Pancreas (tissue), 10 donors: ENCODE measurements around the gene ETFRF1. TPM values are rescaled to one million over a fixed set of nuclear protein-coding genes. Genes with fewer than 3 reads are reported as not detected.

ENCODE experiments used
- ATAC-seq, 4 donors: fragments of 200-7000 bp; cut with Tn5 transposase; one replicate each; pipeline versions ENCODE4 v1.8.0 to v1.9.1; 2020; ENCODE audit warnings: mild to moderate bottlenecking in 4 of 4, moderate library complexity in 4 of 4
- DNase-seq, 6 donors: peaks; one replicate each; pipeline ENCODE4 v3.0.0-alpha.2; 2020
- FAIRE-seq: peaks from 2 replicates; lab custom pipeline; 2012; peaks lifted over from hg19 to GRCh38; lab: Jason Lieb, UNC
- H3K27ac ChIP-seq, 4 donors: fragments of 200-600 bp; sonication (generic); 1 replicate in 3 of 4; 2 replicates in 1 of 4; pipeline versions ENCODE4 v1.5.0 to v1.8.0; 2020
- H3K27me3 ChIP-seq, 4 donors: fragments of 200-600 bp; one replicate each; pipeline ENCODE4 v1.8.0; 2021
- H3K36me3 ChIP-seq, 3 donors: fragments of 200-600 bp; sonication (generic) in 1 of 3; one replicate each; pipeline versions ENCODE4 v1.5.0 to v1.8.0; 2020 to 2021
- H3K4me1 ChIP-seq, 3 donors: fragments of 200-600 bp; one replicate each; pipeline ENCODE4 v1.8.0; 2021
- H3K4me3 ChIP-seq, 4 donors: fragments of 200-600 bp; sonication (generic) in 2 of 4; one replicate each; pipeline versions ENCODE4 v1.5.0 to v1.8.0; 2020 to 2021
- H3K9me3 ChIP-seq, 4 donors: fragments of 200-600 bp; one replicate each; pipeline ENCODE4 v1.8.0; 2021
- WGBS, 2 donors: extraction: QIAGEN DNeasy Blood & Tissue Kit; methylation state at CpG; one replicate each; pipeline ENCODE4 v1.1.7; 2013; 5-methylcytosine and 5-hydroxymethylcytosine counted together
- intact Hi-C, 3 donors: fragments of 100-400 bp; cut with DNase I; formaldehyde crosslinking; loops; one replicate each; pipeline versions ENCODE4 v1.11.1 to v1.14.2; 2022
- polyA plus RNA-seq, 2 donors: library from polyadenylated mRNA; stranded (reverse); fragments of 200-250 nt; gene quantifications; one replicate each; pipeline ENCODE4 v1.2.3, GENCODE V29; 2013
- total RNA-seq, 6 donors: library from RNA; stranded (reverse); fragmentation: NEBNext Ultra II Directional in 4 of 6; extraction: Animal tissue kit (Norgen Biotek cat#: 25700) in 4 of 6; gene quantifications; one replicate each; pipeline versions ENCODE4 v1.2.1 to v1.2.4, GENCODE V29; 2021 to 2023
- TF ChIP-seq, protein P1 (sequence below), 4 donors: fragments of 200-600 bp; sonication (generic) in 3 of 4; IDR thresholded peaks; one replicate each; pipeline versions ENCODE4 v1.5.0 to v1.8.0; 2021; ENCODE audit warnings: antibody characterized with exemption in 4 of 4
- donor health status: healthy with polysubstance abuse.
- donor health status: DM: no; HTN: no; CAD: no; lungs with moderate emphysema.
- donor health status: DM: no; HTN: no; CAD: no.
- donor health status: control.
- donor health status: control.
- donor health status: Bipolar disorder and iron deficiency.
- donor health status: DM: yes; HTN: yes; CAD: no.
- donor health status: DM: no; HTN: no; CAD: no.
- donor health status: DM: no; HTN: no; CAD: no.
- donor health status: DM: yes; HTN: yes; CAD: no.

Gene ETFRF1
- total and polyA plus RNA-seq, 8 donors, result 8.3 to 26.1 (median 9.8) TPM

DNA sequence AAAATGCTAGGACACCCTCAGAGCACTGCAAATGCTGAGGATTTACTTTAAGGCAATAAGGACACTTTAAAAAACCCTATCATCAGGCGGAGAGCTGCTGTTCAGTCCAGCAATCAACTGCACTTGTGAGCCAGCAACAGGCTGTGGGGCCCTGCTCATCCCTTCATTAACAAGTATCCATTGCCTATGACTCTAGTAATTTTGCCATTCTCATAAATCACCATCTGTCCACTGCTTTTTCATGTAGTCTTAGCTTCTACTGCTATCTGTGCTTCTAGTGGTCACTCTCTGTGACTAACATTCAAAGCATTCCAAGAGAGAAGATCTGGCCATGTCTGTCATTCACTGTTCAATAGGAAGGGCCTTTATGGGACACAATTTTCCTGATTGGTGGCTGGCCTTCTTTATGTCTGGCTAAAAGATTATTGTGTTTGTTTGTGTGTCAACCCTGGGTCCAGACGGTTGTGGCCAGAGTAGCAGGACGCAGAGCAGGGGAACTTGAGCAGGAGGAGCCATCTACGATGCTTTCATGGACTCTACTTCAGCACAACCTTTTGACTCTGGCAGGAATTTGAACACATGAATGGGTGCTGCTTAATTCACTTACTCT, 59.3 kb downstream of the ETFRF1 start:
- Histone ChIP-seq H3K27ac (no peak overlapping the region), H3K4me3 (no peak overlapping the region), H3K4me1 (peaks cover 27 to 42% (median 41%) of the 10 kb centered on the region in 3 donors), H3K36me3 (no peaks in the 10 kb centered on the region), H3K27me3 (no peaks in the 10 kb centered on the region), H3K9me3 (no peaks in the 10 kb centered on the region)
- FAIRE-seq (no peak), DNase-seq (no peak), ATAC-seq (no peak)
- 61 to 66% methylated on average over 4 of the region's 4 CpGs for WGBS, 2 donors
- TF ChIP-seq, protein P1, sequence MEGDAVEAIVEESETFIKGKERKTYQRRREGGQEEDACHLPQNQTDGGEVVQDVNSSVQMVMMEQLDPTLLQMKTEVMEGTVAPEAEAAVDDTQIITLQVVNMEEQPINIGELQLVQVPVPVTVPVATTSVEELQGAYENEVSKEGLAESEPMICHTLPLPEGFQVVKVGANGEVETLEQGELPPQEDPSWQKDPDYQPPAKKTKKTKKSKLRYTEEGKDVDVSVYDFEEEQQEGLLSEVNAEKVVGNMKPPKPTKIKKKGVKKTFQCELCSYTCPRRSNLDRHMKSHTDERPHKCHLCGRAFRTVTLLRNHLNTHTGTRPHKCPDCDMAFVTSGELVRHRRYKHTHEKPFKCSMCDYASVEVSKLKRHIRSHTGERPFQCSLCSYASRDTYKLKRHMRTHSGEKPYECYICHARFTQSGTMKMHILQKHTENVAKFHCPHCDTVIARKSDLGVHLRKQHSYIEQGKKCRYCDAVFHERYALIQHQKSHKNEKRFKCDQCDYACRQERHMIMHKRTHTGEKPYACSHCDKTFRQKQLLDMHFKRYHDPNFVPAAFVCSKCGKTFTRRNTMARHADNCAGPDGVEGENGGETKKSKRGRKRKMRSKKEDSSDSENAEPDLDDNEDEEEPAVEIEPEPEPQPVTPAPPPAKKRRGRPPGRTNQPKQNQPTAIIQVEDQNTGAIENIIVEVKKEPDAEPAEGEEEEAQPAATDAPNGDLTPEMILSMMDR (IDR thresholded peaks at IDR 0.05), result no peak
- intact Hi-C loops, result loop anchor here in 1 of 3 donors (5.0 kb wide), 1 partner anchor 78 kb away; no protein-coding TSS in a partner anchor

Other genes starting within 250 kb of the ETFRF1 start
- 100 to 1,000 TPM in 1 of 6 donors, 10 to 100 TPM in 5; 54.4 to 121 (median 73.4) TPM for gene BCAT1, start 246.1 kb upstream of the ETFRF1 start, total RNA-seq
- 1 to 10 TPM; 7.6 to 9.6 TPM for gene BCAT1, start 246.1 kb upstream of the ETFRF1 start, polyA plus RNA-seq
- gene DNAI7, start 77 bp upstream of the ETFRF1 start, total RNA-seq, result 1 to 10 TPM in 1 of 6 donors, under 1 TPM in 5; 0.63 to 1.8 (median 0.82) TPM
- 1 to 10 TPM; 1.1 to 2.0 TPM for gene DNAI7, start 77 bp upstream of the ETFRF1 start, polyA plus RNA-seq
- gene KRAS, start 55.7 kb downstream of the ETFRF1 start, total RNA-seq, result 10 to 100 TPM in 2 of 6 donors, 1 to 10 TPM in 4; 7.3 to 17.6 (median 8.9) TPM
- gene KRAS, start 55.7 kb downstream of the ETFRF1 start, polyA plus RNA-seq, result 1 to 10 TPM; 3.1 to 6.4 TPM